Ascending aorta (tissue), 2 donors: Measurements from ENCODE around the gene RANBP10. TPM values are rescaled to one million over a fixed set of nuclear protein-coding genes. Genes with fewer than 3 reads are reported as not detected.

ENCODE experiments used
- DNase-seq, 2 donors: peaks; one replicate each; pipeline ENCODE4 v3.0.0-alpha.2; 2019; ENCODE audit warnings: low spot score in 2 of 2
- H3K27ac ChIP-seq, 2 donors: fragments of 200-600 bp; sonication (generic); one replicate each; pipeline ENCODE4 v1.5.1; 2016 to 2017; ENCODE audit warnings: mild to moderate bottlenecking in 1 of 2
- H3K27me3 ChIP-seq: fragments of 200-600 bp; sonication (generic); one replicate; pipeline ENCODE4 v1.5.1; 2017
- H3K36me3 ChIP-seq, 2 donors: fragments of 200-600 bp; sonication (generic); one replicate each; pipeline ENCODE4 v1.5.1; 2016
- H3K4me1 ChIP-seq, 2 donors: fragments of 200-600 bp; sonication (generic); one replicate each; pipeline ENCODE4 v1.5.1; 2016 to 2017; ENCODE audit warnings: mild to moderate bottlenecking in 1 of 2
- H3K4me3 ChIP-seq, 2 donors: fragments of 200-600 bp; sonication (generic); one replicate each; pipeline ENCODE4 v1.5.1; 2016 to 2017; ENCODE audit warnings: mild to moderate bottlenecking in 1 of 2
- H3K9me3 ChIP-seq, 2 donors: fragments of 200-600 bp; sonication (generic); one replicate each; pipeline ENCODE4 v1.5.1; 2016
- CTCF ChIP-seq, 3 experiments: fragments of 200-600 bp in 2 of 3; fragments of 450-650 bp in 1 of 3; sonication (generic) in 2 of 3; IDR thresholded peaks; one replicate each; pipeline ENCODE4 v1.5.1; 2016 to 2019; ENCODE audit warnings: antibody characterized with exemption in 3 of 3, mild to moderate bottlenecking in 1 of 3, moderate library complexity in 1 of 3
- intact Hi-C: fragments of 100-400 bp; cut with DNase I; formaldehyde crosslinking; loops from one replicate; pipeline ENCODE4 v1.15.1; 2023
- total RNA-seq: library from RNA; depleted of rRNA; stranded (reverse); fragments of >200 nt; gene quantifications from one replicate; pipeline ENCODE4 v1.1.0, GENCODE V29; 2016

Gene RANBP10
- total RNA-seq, 1 donor from 2014 or later, result 50.0 TPM

- intact Hi-C loops, result loop anchor here (5.0 kb wide), 1 partner anchor 38 kb away; the partner anchor contains the start of gene EDC4
- Histone ChIP-seq H3K4me3 (peak overlapping the region; percentile 79 to 80), H3K9me3 (no peaks in the 10 kb centered on the region), H3K36me3 (peaks cover 26 to 30% of the 10 kb centered on the region in 2 donors), H3K27me3 (no peaks in the 10 kb centered on the region), H3K4me1 (peaks cover 0 to 8% of the 10 kb centered on the region in 2 donors), H3K27ac (peak overlapping the region; percentile 69)
- no peak for DNase-seq
- no peak for TF ChIP-seq CTCF (IDR thresholded peaks at IDR 0.05)
Measured at GRCh38 chr16:67834242-67834614, 27.9 kb upstream of the RANBP10 start.

- intact Hi-C loops, result loop anchor here (5.0 kb wide), 1 partner anchor 39 kb away; the partner anchor contains the start of gene EDC4
- no peak for TF ChIP-seq CTCF (IDR thresholded peaks at IDR 0.05)
- peak overlapping the region; percentile 79 to 80 for H3K4me3 ChIP-seq
- peak overlapping the region; percentile 69 for H3K27ac ChIP-seq
- H3K27me3 ChIP-seq, result no peaks in the 10 kb centered on the region
- no peaks in the 10 kb centered on the region for H3K9me3 ChIP-seq
- peak; percentile 76 to 97 for DNase-seq
- H3K4me1 ChIP-seq, result peaks cover 0 to 8% of the 10 kb centered on the region in 2 donors
- H3K36me3 ChIP-seq, result peaks cover 30 to 36% of the 10 kb centered on the region in 2 donors
Measured at GRCh38 chr16:67833415-67834241, 27.3 kb upstream of the RANBP10 start.

- no peak for DNase-seq
- intact Hi-C loops, result loop anchor here (5.0 kb wide), 1 partner anchor 39 kb away; the partner anchor contains the start of gene EDC4
- no peaks in the 10 kb centered on the region for H3K27me3 ChIP-seq
- peaks cover 37 to 40% of the 10 kb centered on the region in 2 donors for H3K36me3 ChIP-seq
- no peaks in the 10 kb centered on the region for H3K9me3 ChIP-seq
- peak overlapping the region; percentile 79 to 80 for H3K4me3 ChIP-seq
- H3K4me1 ChIP-seq, result peaks cover 0 to 8% of the 10 kb centered on the region in 2 donors
- H3K27ac ChIP-seq, result peak overlapping the region; percentile 69
- no peak for TF ChIP-seq CTCF (IDR thresholded peaks at IDR 0.05)
Measured at GRCh38 chr16:67833030-67833414, 26.7 kb upstream of the RANBP10 start.

- Histone ChIP-seq H3K9me3 (no peaks in the 10 kb centered on the region), H3K4me3 (no peak overlapping the region), H3K36me3 (peaks cover 45 to 48% of the 10 kb centered on the region in 2 donors), H3K27me3 (no peaks in the 10 kb centered on the region), H3K4me1 (peaks cover 0 to 4% of the 10 kb centered on the region in 2 donors), H3K27ac (no peak overlapping the region)
- TF ChIP-seq CTCF (IDR thresholded peaks at IDR 0.05), result no peak
- intact Hi-C loops, result no loop called here
- DNase-seq, result no peak
Measured at GRCh38 chr16:67828651-67829050, 22.3 kb upstream of the RANBP10 start.

GRCh38 chr16:67825906-67826305 lies 19.5 kb upstream of the RANBP10 start:
- intact Hi-C loops, result no loop called here
- H3K36me3 ChIP-seq, result peaks cover 32 to 35% of the 10 kb centered on the region in 2 donors

More at GRCh38 chr16:67825906-67826305, 19.5 kb upstream of the RANBP10 start:
- TF ChIP-seq CTCF (IDR thresholded peaks at IDR 0.05), result no peak
- Histone ChIP-seq H3K4me1 (no peaks in the 10 kb centered on the region), H3K9me3 (no peaks in the 10 kb centered on the region), H3K4me3 (no peak overlapping the region), H3K27ac (no peak overlapping the region), H3K27me3 (no peaks in the 10 kb centered on the region)
- no peak for DNase-seq
